AG09319 (cell line): ENCODE measurements around the gene DCTN4.

Experiments used
- DNase-seq: peaks from one replicate; pipeline ENCODE4 v3.0.0-alpha.2; 2010; ENCODE audit warnings: low read depth; ENCODE audit errors: extremely low read depth
- TF ChIP-seq, protein P1 (sequence below): IDR thresholded peaks from 2 replicates; pipeline ENCODE4 v1.5.1; 2011; ENCODE audit warnings: low read depth, mild to moderate bottlenecking, inconsistent platforms, low read length, moderate library complexity

Gene DCTN4

DNA sequence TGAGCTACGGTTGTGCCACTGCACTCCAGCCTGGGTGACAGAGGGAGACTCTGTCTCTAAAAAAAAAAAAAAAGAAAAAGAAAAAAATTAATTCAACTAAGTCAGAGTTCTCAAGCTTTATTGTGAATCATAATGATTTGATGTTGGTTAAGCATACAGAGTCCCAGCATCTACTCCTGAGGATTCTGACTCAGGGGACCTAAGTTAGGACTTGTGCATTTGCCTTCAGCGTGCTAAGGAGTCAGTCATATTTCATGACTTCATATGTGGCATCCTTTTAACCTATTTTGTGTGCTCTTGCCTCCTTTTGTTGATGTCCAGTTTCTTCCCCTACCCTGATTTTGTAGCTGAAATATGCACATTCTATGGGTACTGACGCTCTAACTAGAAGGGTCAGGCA lies 94.9 kb downstream of the DCTN4 start:
- TF ChIP-seq, protein P1, sequence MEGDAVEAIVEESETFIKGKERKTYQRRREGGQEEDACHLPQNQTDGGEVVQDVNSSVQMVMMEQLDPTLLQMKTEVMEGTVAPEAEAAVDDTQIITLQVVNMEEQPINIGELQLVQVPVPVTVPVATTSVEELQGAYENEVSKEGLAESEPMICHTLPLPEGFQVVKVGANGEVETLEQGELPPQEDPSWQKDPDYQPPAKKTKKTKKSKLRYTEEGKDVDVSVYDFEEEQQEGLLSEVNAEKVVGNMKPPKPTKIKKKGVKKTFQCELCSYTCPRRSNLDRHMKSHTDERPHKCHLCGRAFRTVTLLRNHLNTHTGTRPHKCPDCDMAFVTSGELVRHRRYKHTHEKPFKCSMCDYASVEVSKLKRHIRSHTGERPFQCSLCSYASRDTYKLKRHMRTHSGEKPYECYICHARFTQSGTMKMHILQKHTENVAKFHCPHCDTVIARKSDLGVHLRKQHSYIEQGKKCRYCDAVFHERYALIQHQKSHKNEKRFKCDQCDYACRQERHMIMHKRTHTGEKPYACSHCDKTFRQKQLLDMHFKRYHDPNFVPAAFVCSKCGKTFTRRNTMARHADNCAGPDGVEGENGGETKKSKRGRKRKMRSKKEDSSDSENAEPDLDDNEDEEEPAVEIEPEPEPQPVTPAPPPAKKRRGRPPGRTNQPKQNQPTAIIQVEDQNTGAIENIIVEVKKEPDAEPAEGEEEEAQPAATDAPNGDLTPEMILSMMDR = no peak
- no peak for DNase-seq

DNA sequence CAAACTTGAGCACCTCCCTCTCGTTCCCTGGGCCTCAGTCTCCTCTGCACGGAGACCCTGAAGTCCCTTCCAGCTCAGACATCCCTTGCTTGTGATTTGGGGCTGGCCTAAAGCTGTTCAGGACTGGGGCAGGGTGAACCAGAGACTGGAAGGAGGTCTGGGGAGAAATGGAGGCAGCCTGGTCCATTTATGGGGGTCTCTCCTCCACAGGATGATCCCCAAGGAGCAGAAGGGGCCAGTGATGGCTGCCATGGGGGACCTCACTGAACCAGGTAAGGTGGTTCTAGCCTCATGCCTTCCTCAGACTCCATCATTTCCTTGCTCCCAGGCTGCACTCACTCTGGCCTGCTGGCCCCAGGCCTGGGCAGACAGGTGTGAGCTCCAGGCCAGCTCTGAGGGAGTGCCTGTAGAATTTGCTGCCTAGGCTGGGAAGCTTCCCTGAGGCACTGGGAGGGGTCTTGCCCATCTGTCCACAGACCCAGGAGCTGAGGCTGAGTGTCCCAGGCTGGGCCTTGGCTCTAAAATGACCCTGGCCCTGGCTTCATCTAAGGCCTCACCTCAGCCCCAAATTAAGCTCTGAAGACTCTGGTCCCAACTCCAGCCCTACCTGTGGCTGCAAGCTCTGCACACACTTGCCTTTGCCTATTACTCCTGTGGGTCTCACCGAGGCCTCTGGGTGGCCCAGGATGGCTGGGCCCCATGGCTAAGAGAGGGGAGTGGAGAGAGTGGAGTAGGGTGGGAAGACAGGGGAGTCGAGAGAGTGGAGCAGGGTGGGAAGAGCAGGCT lies 95.9 kb downstream of the DCTN4 start:
- TF ChIP-seq, protein P1 = no peak
- DNase-seq = no peak

- TF ChIP-seq, protein P1 = no peak
- no peak for DNase-seq
Measured at GRCh38 chr5:150661821-150662596, 96.8 kb downstream of the DCTN4 start.

- DNase-seq = no peak
- TF ChIP-seq, protein P1 = no peak
Measured at GRCh38 chr5:150661086-150661485, 97.7 kb downstream of the DCTN4 start, which contains the start of gene MYOZ3. TSS of gene MYOZ3 (plus strand) at chr5:150661251. CDS start at chr5:150662942, 1,691 bp downstream.

DNA sequence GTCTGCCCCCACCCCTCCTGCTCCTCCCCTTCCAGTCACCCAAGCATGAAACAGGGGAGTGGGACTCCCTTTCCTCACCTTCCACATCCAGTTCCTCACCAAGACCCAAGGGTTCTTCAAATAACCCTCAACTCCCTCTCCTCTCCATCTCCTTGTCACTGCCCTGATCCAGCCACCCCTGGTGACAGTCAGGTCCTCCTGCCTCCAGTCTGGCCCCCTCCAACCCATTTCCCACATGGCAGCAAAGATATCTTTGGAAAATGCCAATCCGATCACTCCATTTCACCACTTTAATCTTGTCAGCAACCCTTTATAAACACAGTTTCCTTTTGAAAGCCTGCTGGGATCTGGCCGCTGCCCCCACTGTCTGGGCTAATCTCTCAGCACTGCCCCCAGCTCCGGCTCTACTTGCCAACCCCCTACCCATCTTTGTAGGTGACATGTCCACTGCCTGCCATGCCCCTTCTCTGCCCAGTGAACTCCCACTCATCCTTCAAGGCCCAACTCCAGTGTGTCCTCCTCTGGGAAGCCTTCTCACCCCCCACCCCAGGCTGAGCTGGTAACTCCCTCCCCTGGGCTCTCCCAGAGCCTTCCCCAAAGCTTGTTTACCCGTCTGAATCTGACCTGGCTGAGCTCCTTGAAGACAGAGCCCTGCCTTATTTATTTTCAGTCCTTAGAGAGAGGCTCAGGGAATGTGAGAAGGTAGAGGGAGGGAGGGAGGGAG lies 98.5 kb downstream of the DCTN4 start:
- DNase-seq = no peak
- TF ChIP-seq, protein P1 = no peak

- TF ChIP-seq, protein P1 = no peak
- DNase-seq = no peak
Measured at GRCh38 chr5:150659360-150660107, 99.3 kb downstream of the DCTN4 start.
